ENCODE measurements around the gene TIGD3.

GRCh38 chr11:65316227-65317024, 38.1 kb upstream of the TIGD3 start:
- no peak for TF ChIP-seq EZH2 (optimal IDR thresholded peaks at IDR 0.05; ENCODE audit: low read depth, low read length)
- no peak for TF ChIP-seq CTCF (IDR thresholded peaks at IDR 0.05; ENCODE audit: low read length)
- TF ChIP-seq EZH2phosphoT487 (IDR thresholded peaks at IDR 0.05; ENCODE audit: low read length): no peak

All from MM.1S (cell line).